H1 (cell line): ENCODE results near the gene CCDC91. TPM values are rescaled to one million over a fixed set of nuclear protein-coding genes. Genes with fewer than 3 reads are reported as not detected.

Source experiments
- ATF3 ChIP-seq: IDR thresholded peaks from 2 replicates; pipeline ENCODE4 v1.6.1; 2011; ENCODE audit warnings: low read depth, mild to moderate bottlenecking, low read length; ENCODE audit not compliant: insufficient read depth
- BCL11A ChIP-seq, 2 experiments: IDR thresholded peaks; one replicate each; pipeline ENCODE4 v1.6.1; 2011; ENCODE audit warnings: low read depth in 2 of 2, low read length in 2 of 2, mild to moderate bottlenecking in 2 of 2
- CTBP2 ChIP-seq: IDR thresholded peaks from 2 replicates; pipeline ENCODE4 v1.7.0; 2011; ENCODE audit warnings: borderline replicate concordance, mild to moderate bottlenecking, moderate library complexity, mixed read lengths, low read length; ENCODE audit not compliant: insufficient read depth, insufficient read length
- KDM1A ChIP-seq: fragments of 200-600, 300-600 bp; sonication (generic); IDR thresholded peaks from 2 replicates; pipeline ENCODE4 v1.7.1; 2016; ENCODE audit warnings: mild to moderate bottlenecking, low read length, borderline replicate concordance
- NRF1 ChIP-seq: IDR thresholded peaks from 2 replicates; pipeline ENCODE4 v1.6.1; 2011; ENCODE audit warnings: mild to moderate bottlenecking, low read depth, low read length, improper control_type of control experiment
- RAD21 ChIP-seq, 2 experiments: IDR thresholded peaks in 1 of 2; conservative IDR thresholded peaks in 1 of 2; 2 replicates each; pipeline ENCODE4 v1.6.1; 2011; ENCODE audit warnings: low read depth in 2 of 2, low read length in 2 of 2, improper control_type of control experiment in 1 of 2, inconsistent platforms in 1 of 2, mild to moderate bottlenecking in 1 of 2, moderate library complexity in 1 of 2
- SP4 ChIP-seq: IDR thresholded peaks from 2 replicates; pipeline ENCODE4 v1.6.1; 2012; ENCODE audit warnings: low read length, inconsistent platforms
- TAF1 ChIP-seq: IDR thresholded peaks from 2 replicates; pipeline ENCODE4 v1.6.1; 2011; ENCODE audit warnings: mild to moderate bottlenecking, low read depth, low read length
- polyA plus RNA-seq, 7 experiments: library from polyadenylated mRNA; depleted of rRNA in 3 of 7; stranded (reverse) in 5 of 7; unstranded in 2 of 7; fragments of >200 nt in 5 of 7; fragments of 200-250 nt in 2 of 7; gene quantifications; 1 replicate in 5 of 7; 2 replicates in 1 of 7; 4 replicates in 1 of 7; pipeline versions ENCODE4 v1.2.1 to v1.2.3, GENCODE V29; 2011 to 2013; ENCODE audit warnings: missing spikeins in 2 of 7, mixed read lengths in 2 of 7
- total RNA-seq: library from RNA; stranded (reverse); fragmentation: NEBNext Ultra II Directional; extraction: Animal tissue kit (Norgen Biotek cat#: 25700); gene quantifications from 2 replicates; pipeline ENCODE4 v1.2.1, GENCODE V29; 2021

The CCDC91 gene
- total and polyA plus RNA-seq, 2 of the 8 experiments (the other 6 are each of a cell fraction or from before 2014, with no cell fraction given) = 8.6 to 23.1 TPM

GRCh38 chr12:28507867-28508266 is 317.6 kb downstream of the CCDC91 start (continued):
- TF ChIP-seq RAD21 (IDR thresholded peaks at IDR 0.05 in 1 of 2, conservative IDR thresholded peaks at IDR 0.05 in 1 of 2; ENCODE audit: low read depth in 2 of 2, low read length in 2 of 2) = no peak
- no peak for TF ChIP-seq CTBP2
- no peak for TF ChIP-seq SP4
- TF ChIP-seq ATF3 = no peak
- TF ChIP-seq BCL11A (IDR thresholded peaks at IDR 0.05; ENCODE audit: low read depth in 2 of 2, low read length in 2 of 2) = no peak
- no peak for TF ChIP-seq KDM1A
- no peak for TF ChIP-seq NRF1
- no peak for TF ChIP-seq TAF1
